MM.1S (cell line): ENCODE results near the gene SLC12A3.

Experiments used
- DNase-seq: peaks from one replicate; pipeline ENCODE4 v3.0.0-alpha.2; 2015
- H2AFZ ChIP-seq: fragments of 300-600 bp; sonication (generic); 2 replicates; pipeline ENCODE4 v1.6.0; 2016; ENCODE audit warnings: antibody characterized with exemption, low read length
- H3F3A ChIP-seq: fragments of 300-600 bp; sonication (generic); 2 replicates; pipeline ENCODE4 v1.6.1; 2016; ENCODE audit warnings: mild to moderate bottlenecking, antibody characterized with exemption, low read length, moderate library complexity, mixed read lengths; ENCODE audit not compliant: insufficient read depth
- H3K27ac ChIP-seq: fragments of 300-600 bp; sonication (generic); 2 replicates; pipeline ENCODE4 v1.5.1; 2016; ENCODE audit warnings: mild to moderate bottlenecking, low read length
- H3K27me3 ChIP-seq: fragments of 300-600 bp; sonication (generic); replicated peaks from 2 replicates; pipeline ENCODE4 v1.6.0; 2016; ENCODE audit warnings: low read length; ENCODE audit not compliant: insufficient read depth
- H3K36me3 ChIP-seq: fragments of 300-600 bp; sonication (generic); replicated peaks from 2 replicates; pipeline ENCODE4 v1.6.1; 2016; ENCODE audit warnings: mild to moderate bottlenecking, low read length, mixed read lengths; ENCODE audit not compliant: insufficient read depth
- H3K4me1 ChIP-seq: fragments of 300-600 bp; sonication (generic); 2 replicates; pipeline ENCODE4 v1.6.1; 2016; ENCODE audit warnings: low read length, mixed read lengths
- H3K4me2 ChIP-seq: fragments of 300-600 bp; sonication (generic); 2 replicates; pipeline ENCODE4 v1.6.0; 2016; ENCODE audit warnings: low read depth, low read length
- H3K4me3 ChIP-seq: fragments of 300-600 bp; sonication (generic); 2 replicates; pipeline ENCODE4 v1.5.1; 2016; ENCODE audit warnings: low read length, mixed read lengths
- H3K79me2 ChIP-seq: fragments of 300-600 bp; sonication (generic); 2 replicates; pipeline ENCODE4 v1.6.1; 2016; ENCODE audit warnings: mixed run types, low read length, mixed read lengths
- H3K9ac ChIP-seq: fragments of 300-600 bp; sonication (generic); 2 replicates; pipeline ENCODE4 v1.6.1; 2016; ENCODE audit warnings: low read length, mixed read lengths
- H3K9me2 ChIP-seq: fragments of 300-600 bp; sonication (generic); replicated peaks from 2 replicates; pipeline ENCODE4 v1.6.1; 2016; ENCODE audit warnings: mild to moderate bottlenecking, low read length, mixed read lengths; ENCODE audit not compliant: insufficient read depth
- H3K9me3 ChIP-seq: fragments of 300-600 bp; sonication (generic); replicated peaks from 2 replicates; pipeline ENCODE4 v1.6.1; 2016; ENCODE audit warnings: mild to moderate bottlenecking, low read length, mixed read lengths; ENCODE audit not compliant: insufficient read depth
- H4K20me1 ChIP-seq: fragments of 300-600 bp; sonication (generic); 2 replicates; pipeline ENCODE4 v1.6.1; 2016; ENCODE audit warnings: mild to moderate bottlenecking, low read length, moderate library complexity, mixed read lengths; ENCODE audit not compliant: insufficient read depth
- CTCF ChIP-seq: fragments of 300-600 bp; sonication (generic); IDR thresholded peaks from 2 replicates; pipeline ENCODE4 v1.5.1; 2016; ENCODE audit warnings: antibody characterized with exemption, low read length, mixed read lengths
- EZH2 ChIP-seq: fragments of 300-600 bp; sonication (generic); optimal IDR thresholded peaks from 2 replicates; pipeline ENCODE3; 2017; ENCODE audit warnings: low read depth, mild to moderate bottlenecking, antibody characterized with exemption, low read length, mixed read lengths
- EZH2phosphoT487 ChIP-seq: fragments of 300-600 bp; sonication (generic); IDR thresholded peaks from 2 replicates; pipeline ENCODE4 v1.6.1; 2018; ENCODE audit warnings: antibody characterized with exemption, low read length

SLC12A3 gene

GRCh38 chr16:56936491-56936890 is 71.5 kb downstream of the SLC12A3 start:
- Histone ChIP-seq H3K4me2 (peak overlapping the region; percentile 78), H3K9me3 (no peaks in the 10 kb centered on the region), H3K27ac (peak overlapping the region; percentile 100), H3K4me3 (peak overlapping the region; percentile 95), H3K36me3 (peaks cover 58% of the 10 kb centered on the region), H3K9me2 (no peaks in the 10 kb centered on the region), H3K27me3 (no peaks in the 10 kb centered on the region), H3K9ac (peak overlapping the region; percentile 100), H3K79me2 (peaks cover 93% of the 10 kb centered on the region), H2AFZ (no peak overlapping the region), H3F3A (peaks cover 90% of the 10 kb centered on the region), H4K20me1 (peaks cover 75% of the 10 kb centered on the region), H3K4me1 (peaks cover 39% of the 10 kb centered on the region)
- TF ChIP-seq CTCF = 0 out of 2 replicates have a peak, but pooled peaks have one; percentile 2
- TF ChIP-seq EZH2 = no peak
- no peak for DNase-seq

GRCh38 chr16:56936950-56937349 is 71.9 kb downstream of the SLC12A3 start:
- peak; percentile 60 for DNase-seq
- H3K9ac ChIP-seq = peak overlapping the region; percentile 100
- H3F3A ChIP-seq = peaks cover 94% of the 10 kb centered on the region
- no peak overlapping the region for H2AFZ ChIP-seq
- H3K4me1 ChIP-seq = peaks cover 41% of the 10 kb centered on the region
- TF ChIP-seq EZH2phosphoT487 (no peak), CTCF (no peak), EZH2 (no peak)
- no peaks in the 10 kb centered on the region for H3K9me3 ChIP-seq
- peak overlapping the region; percentile 100 for H3K27ac ChIP-seq
- peak overlapping the region; percentile 78 for H3K4me2 ChIP-seq
- H3K4me3 ChIP-seq = peak overlapping the region; percentile 95
- no peaks in the 10 kb centered on the region for H3K9me2 ChIP-seq
- peaks cover 63% of the 10 kb centered on the region for H3K36me3 ChIP-seq
- H3K27me3 ChIP-seq = no peaks in the 10 kb centered on the region
- peaks cover 79% of the 10 kb centered on the region for H4K20me1 ChIP-seq
- H3K79me2 ChIP-seq = peaks cover 97% of the 10 kb centered on the region

GRCh38 chr16:56938664-56939513 is 73.9 kb downstream of the SLC12A3 start:
- Histone ChIP-seq H3K4me2 (peak overlapping the region; percentile 78), H3K79me2 (peaks cover 92% of the 10 kb centered on the region), H3K27me3 (no peaks in the 10 kb centered on the region), H3K27ac (peak overlapping the region; percentile 100), H4K20me1 (peaks cover 80% of the 10 kb centered on the region), H3K9me2 (no peaks in the 10 kb centered on the region), H3K9ac (peak overlapping the region; percentile 73), H3K4me3 (peak overlapping the region; percentile 37; the same call in 1 of the 2 replicates), H2AFZ (no peak overlapping the region), H3F3A (peaks cover 96% of the 10 kb centered on the region), H3K9me3 (no peaks in the 10 kb centered on the region), H3K4me1 (peaks cover 60% of the 10 kb centered on the region), H3K36me3 (peaks cover 65% of the 10 kb centered on the region)
- TF ChIP-seq EZH2 = no peak
- no peak for TF ChIP-seq CTCF
- TF ChIP-seq EZH2phosphoT487 = no peak
- peak; percentile 75 for DNase-seq
